KBM-7 (cell line): Measurements from ENCODE around the gene CWF19L2.
"Not testable (repeated sequence)": the region's sequence is repeated elsewhere in the genome, so short reads cannot be mapped to it uniquely, and the experiment has no call there.

Experiments
- DNase-seq: peaks from one replicate; pipeline ENCODE4 v3.0.0-alpha.2; 2015
- in situ Hi-C: fragments of 300-500 bp; cut with MboI; formaldehyde crosslinking; loops from 2 replicates; pipeline ENCODE4 v1.14.3; 2020; ENCODE audit warnings: low sequenced_read_pairs, low pct_unique_long_range_greater_than_20kb, mixed read lengths

Gene CWF19L2

DNA sequence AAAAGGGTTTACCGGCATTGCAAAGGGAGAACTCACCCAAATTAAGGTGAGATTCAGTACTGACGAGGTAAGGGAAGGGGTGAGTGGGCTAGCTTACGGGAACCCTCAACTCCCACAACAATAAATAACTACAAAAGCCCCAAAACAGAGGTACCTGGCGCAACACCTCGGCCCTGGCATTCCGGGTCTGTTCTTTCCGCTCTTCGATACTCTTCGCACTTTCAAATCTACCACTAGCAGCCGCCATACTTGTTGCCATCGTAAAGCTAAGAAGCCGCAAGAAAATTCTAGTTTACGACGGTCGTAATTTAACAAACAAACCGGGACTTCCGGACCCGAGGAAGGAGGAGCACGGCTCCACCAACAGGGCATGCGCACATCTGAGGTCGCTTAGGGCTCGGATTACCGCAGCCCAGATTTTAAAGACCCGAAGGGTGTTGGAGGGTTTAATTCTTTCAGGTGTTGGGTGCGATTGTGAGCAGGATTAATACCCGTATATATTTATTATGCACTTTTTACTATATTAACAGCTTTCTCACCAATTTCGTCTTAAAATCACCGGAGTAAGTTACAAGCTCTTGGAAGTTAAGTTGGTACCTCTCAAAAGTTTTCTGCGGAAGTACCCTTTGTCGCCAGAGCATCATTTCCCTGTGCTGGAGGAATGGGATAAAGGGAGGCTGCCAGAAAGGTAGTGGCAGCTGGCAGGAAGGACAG, at the start of gene CWF19L2:
Gene CWF19L2, minus strand, starts transcription at position 268 of the 714 bp plus-strand sequence. Its CDS starts 9 bp downstream, at position 259.
- DNase-seq: peak; percentile 93
- in situ Hi-C loops: no loop called here

GRCh38 chr11:107505647-107506225, 48.1 kb upstream of the CWF19L2 start:
- DNase-seq: no peak
- in situ Hi-C loops: no loop called here

- DNase-seq: no peak
- in situ Hi-C loops: no loop called here
These were observed 47.4 kb upstream of the CWF19L2 start for GRCh38 chr11:107504981-107505380.

DNA sequence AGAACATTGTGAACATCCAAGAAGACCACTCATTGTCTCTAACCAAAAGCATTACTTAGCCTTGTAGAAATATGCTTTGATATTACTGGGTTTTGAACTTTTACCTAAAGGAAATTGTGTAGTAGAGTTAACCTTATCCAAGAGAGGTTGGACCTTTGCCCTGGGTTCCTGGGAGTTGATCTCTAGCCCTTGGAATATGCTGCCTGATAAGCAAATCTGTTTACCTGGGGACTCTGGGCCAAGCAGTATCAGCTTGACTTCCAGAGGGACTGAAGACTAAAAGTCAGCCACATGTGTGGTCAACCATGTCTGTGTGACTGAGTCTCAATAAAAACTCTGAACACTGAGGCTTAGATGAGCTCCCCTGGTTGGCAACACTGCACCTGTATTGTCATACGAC, 44.1 kb upstream of the CWF19L2 start:
- DNase-seq: no peak
- in situ Hi-C loops: no loop called here

- in situ Hi-C loops, DNase-seq: not testable (repeated sequence)
These were observed 39.7 kb upstream of the CWF19L2 start for GRCh38 chr11:107497371-107497770.

DNA sequence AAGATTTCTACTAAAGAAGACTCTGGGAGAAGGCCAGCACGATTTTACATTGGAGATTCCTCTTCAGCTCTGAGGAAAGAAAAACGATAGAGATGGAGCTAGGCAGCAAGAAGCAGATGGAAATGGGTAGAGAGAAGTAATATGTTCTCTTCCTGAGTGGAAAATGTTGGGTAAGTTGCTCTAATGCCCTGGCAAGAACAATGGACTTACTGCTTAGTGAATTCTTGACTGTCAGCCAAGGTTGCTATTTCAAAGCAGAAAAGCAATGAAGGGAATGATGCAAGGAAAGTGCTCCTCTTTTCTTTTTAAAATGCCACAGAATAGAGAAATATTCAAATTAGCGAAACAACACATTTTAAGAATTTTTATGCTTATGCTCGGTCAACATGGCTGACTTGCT, 38.4 kb upstream of the CWF19L2 start:
- in situ Hi-C loops: no loop called here

GRCh38 chr11:107494055-107494454, 36.4 kb upstream of the CWF19L2 start:
- DNase-seq: no peak
- in situ Hi-C loops: no loop called here

More for the DNA sequence above, 38.4 kb upstream of the CWF19L2 start:
- no peak for DNase-seq

GRCh38 chr11:107493117-107493516, 35.5 kb upstream of the CWF19L2 start:
- no peak for DNase-seq
- in situ Hi-C loops: no loop called here

- DNase-seq: no peak
- in situ Hi-C loops: no loop called here
These were observed 33.2 kb upstream of the CWF19L2 start for GRCh38 chr11:107490836-107491235.

DNA sequence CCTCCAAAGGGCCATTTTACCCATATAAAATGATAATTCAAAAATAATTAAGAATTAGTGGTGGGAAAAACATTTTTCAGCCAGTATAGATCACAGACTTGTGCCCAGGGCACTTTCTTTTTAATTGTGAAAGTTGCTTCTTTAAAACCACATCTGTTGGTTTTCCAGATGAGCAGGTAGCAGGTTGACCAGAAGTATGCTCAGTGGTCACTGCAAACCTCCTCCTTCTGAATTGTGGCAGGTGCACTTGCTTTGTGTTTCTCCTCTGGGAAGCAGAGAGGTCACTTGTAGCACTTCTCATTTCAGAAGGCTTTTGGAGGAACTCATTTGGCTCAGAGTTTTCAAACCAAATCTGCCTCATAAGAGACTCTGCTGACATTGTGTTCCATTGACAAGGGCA, 24.6 kb upstream of the CWF19L2 start:
- DNase-seq: no peak
- in situ Hi-C loops: no loop called here

DNA sequence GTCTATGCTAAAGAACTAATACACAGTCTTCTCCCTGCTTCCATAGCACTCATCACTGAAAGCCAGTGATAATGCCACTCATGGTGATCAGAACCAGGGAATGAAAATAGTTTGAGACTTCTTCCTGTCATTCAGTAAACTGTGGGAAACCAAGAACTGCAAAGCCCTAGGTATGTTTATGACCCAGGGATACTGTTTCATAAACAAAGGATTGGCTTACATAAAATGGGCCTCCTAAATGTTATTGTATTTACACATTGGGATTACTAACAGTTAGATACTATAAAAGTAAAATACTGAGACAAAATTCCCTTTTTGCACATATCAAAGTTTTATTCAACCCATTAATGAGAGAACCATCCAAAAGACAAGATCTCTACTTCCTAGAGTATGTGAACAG, 21.3 kb upstream of the CWF19L2 start:
- in situ Hi-C loops: no loop called here

DNA sequence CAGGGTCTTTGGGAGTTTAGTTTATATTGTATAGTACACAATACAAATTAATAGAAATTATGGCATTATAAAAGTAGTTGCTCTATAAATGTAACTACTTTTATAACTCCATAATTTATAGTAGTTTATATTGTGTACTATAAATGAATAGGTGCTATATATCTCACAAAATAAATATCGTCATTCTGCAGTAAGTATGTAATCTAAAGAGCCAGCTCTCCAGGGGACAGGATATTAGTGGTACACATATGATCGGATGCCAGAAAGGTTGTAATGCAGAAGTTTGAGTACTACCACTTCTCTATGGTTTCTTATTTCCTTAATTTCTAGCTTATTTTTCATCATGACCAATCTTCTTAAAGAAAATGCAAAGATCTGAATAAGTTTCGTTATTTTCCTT, 20.2 kb upstream of the CWF19L2 start:
- in situ Hi-C loops: no loop called here

More for the DNA sequence above, 21.3 kb upstream of the CWF19L2 start:
- no peak for DNase-seq

GRCh38 chr11:107473792-107474191, 16.2 kb upstream of the CWF19L2 start:
- no peak for DNase-seq
- in situ Hi-C loops: no loop called here

More for the DNA sequence above, 20.2 kb upstream of the CWF19L2 start:
- DNase-seq: no peak

DNA sequence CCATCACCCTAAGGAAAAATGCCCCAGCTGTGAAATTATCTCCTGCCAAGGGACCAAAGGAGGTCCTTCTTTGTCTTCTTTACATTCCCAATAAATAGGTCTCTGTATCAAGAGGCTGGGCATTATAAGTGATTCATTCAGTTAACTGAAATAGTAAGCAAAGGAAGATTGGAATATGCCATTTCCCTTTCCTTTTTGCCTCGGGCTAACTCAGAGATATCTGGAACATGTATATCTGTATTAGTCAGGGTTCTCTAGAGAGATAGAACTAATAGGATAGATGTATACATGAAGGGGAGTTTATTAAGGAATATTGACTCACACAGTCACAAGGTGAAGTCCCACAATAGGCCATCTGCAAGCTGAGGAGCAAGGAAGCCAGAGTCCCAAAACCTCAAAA, 15.3 kb upstream of the CWF19L2 start:
- in situ Hi-C loops: no loop called here
- DNase-seq: no peak

DNA sequence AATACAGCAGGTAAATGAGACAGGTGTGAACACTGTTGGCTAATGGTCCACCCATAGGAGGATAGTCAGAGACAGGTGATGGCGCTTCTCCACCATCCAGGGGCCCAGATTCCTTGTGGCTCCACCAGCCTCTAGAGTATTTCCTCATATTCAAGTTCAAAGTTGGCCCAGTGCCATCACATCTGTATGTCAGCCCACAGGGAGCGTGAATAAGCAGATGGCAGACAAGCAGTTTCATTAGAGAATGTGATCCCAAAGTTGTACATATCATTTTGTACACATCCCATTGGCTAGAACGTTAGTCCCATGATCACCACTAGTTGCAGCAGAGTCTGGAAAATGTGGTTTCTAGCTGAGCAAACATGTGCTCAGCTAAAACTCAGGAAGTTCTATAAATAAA, 11.0 kb upstream of the CWF19L2 start:
- DNase-seq: peak; percentile 24
- in situ Hi-C loops: no loop called here

DNA sequence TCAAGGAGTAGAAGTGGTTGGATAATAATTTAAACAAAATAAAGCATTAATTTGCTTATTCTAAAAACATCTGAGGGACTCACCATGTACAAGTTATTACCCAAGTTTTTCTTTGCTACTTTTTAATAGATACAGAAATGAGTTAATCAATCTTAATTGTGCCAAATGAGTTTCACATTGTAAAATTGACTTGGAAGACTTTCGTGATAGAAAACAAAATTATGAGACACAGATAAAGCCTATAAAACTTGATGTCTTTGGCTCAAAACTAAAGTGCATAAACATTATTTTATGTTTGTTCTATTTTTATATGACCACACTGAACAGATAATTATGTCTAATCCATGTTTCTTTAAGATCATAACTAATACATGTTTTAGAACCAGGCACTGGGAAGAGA, 10.1 kb upstream of the CWF19L2 start:
- DNase-seq: no peak
- in situ Hi-C loops: no loop called here

DNA sequence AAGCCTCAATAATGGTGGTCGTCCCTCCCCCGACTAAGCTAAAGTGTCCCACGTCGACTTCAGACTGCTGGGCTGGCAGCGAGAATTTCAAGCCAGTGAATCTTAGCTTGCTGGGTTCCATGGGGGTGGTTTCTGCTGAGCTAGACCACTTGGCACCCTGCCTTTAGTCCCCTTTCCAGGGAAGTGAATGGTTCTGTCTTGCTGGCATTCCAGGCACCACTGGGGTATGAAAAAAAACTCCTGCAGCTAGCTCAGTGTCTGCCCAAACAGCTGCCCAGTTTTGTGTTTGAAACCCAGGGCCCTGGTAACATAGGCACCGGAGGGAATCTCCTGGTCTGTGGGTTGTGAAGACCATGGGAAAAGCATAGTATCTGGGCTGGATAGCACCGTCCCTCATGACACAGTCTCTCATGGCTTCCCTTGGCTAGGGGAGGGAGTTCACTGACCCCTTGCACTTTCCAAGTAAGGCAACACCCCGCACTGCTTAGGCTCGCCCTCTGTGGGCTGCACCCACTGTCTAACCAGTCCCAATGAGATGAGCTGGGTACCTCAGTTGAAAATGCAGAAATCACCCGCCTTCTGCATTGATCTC, 8.7 kb upstream of the CWF19L2 start:
- DNase-seq, in situ Hi-C loops: not testable (repeated sequence)

GRCh38 chr11:107457205-107457557, 444 bp downstream of the CWF19L2 start:
- no peak for DNase-seq
- in situ Hi-C loops: no loop called here

DNA sequence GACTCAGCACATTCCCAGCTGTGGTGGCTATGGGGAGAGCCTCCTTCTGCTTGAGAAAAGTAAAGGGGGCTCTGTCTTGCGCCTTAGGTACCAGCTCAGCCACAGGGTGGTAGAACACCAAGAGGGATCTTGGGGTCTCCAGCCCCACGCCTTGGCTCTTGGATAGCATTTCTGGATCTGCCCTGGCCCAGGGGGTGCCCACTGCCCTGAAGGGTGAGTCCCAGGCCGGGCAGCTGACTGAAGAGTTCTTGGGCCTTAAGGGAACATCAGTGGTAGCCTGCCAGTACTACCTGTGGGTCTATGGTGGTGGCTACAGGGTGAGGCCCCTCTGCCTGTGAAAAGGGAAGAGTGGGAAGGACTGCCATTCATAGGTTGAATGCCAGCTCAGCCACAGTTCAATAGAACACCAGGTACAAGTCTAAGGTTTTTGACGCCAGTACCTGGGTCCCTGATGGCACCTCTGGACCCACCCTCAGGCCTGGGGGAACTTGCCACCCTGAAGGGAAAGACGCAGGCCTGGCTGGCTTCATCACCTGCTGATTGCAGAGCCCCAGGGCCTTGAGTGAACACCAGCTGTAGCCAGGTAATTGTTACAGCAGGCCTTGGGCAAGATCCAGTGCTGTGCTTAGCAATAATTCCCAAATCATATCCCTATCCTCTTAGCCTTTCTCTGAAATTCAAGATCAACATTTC, 3.9 kb downstream of the CWF19L2 start:
- in situ Hi-C loops: no loop called here
- no peak for DNase-seq

- in situ Hi-C loops: no loop called here
These were observed 10.7 kb downstream of the CWF19L2 start for GRCh38 chr11:107446822-107447431.

More at GRCh38 chr11:107446822-107447431, 10.7 kb downstream of the CWF19L2 start:
- DNase-seq: no peak
